Adrenal gland (tissue), 12 donors: ENCODE measurements around the gene S100A7A. TPM values are rescaled to one million over a fixed set of nuclear protein-coding genes. Genes with fewer than 3 reads are reported as not detected.

Experiments
- DNase-seq, 7 donors: peaks; one replicate each; pipeline ENCODE4 v3.0.0-alpha.2; 2019 to 2020
- H3K27ac ChIP-seq, 5 donors: fragments of 200-600 bp; sonication (generic) in 4 of 5; 1 replicate in 3 of 5; 2 replicates in 2 of 5; pipeline versions ENCODE4 v1.5.1 to v1.8.0; 2016 to 2020; ENCODE audit warnings: mild to moderate bottlenecking in 1 of 5
- H3K27me3 ChIP-seq: fragments of 200-600 bp; 2 replicates; pipeline ENCODE4 v1.8.0; 2021
- H3K36me3 ChIP-seq, 2 donors: fragments of 200-600 bp; replicated peaks in 1 of 2; 1 replicate in 1 of 2; 2 replicates in 1 of 2; pipeline versions ENCODE4 v1.5.1 to v1.8.0; 2018 to 2022
- H3K4me1 ChIP-seq, 2 donors: fragments of 200-600 bp; replicated peaks in 1 of 2; 1 replicate in 1 of 2; 2 replicates in 1 of 2; pipeline versions ENCODE4 v1.5.1 to v1.8.0; 2018 to 2021
- H3K4me3 ChIP-seq, 4 donors: fragments of 200-600 bp; sonication (generic) in 3 of 4; one replicate each; pipeline ENCODE4 v1.5.1; 2016 to 2018
- H3K9me3 ChIP-seq, 3 donors: fragments of 200-600 bp; sonication (generic) in 1 of 3; replicated peaks in 1 of 3; 1 replicate in 2 of 3; 2 replicates in 1 of 3; pipeline versions ENCODE4 v1.5.1 to v1.8.0; 2016 to 2021
- CTCF ChIP-seq, 6 experiments: fragments of 450-650 bp in 4 of 6; fragments of 200-600 bp in 2 of 6; sonication (generic) in 1 of 6; IDR thresholded peaks; 1 replicate in 5 of 6; 2 replicates in 1 of 6; pipeline versions ENCODE4 v1.5.1 to v1.8.0; 2016 to 2021; ENCODE audit warnings: antibody characterized with exemption in 6 of 6, mild to moderate bottlenecking in 2 of 6, moderate library complexity in 1 of 6
- POLR2A ChIP-seq, 2 donors: fragments of 450-650 bp; IDR thresholded peaks; one replicate each; pipeline ENCODE4 v1.6.1; 2017; ENCODE audit warnings: antibody characterized with exemption in 2 of 2, mild to moderate bottlenecking in 2 of 2, moderate library complexity in 1 of 2
- WGBS, 4 donors: extraction: QIAGEN DNeasy Blood & Tissue Kit in 2 of 4; methylation state at CpG; one replicate each; pipeline versions ENCODE4 v1.1.5 to v1.1.7; 2013 to 2017; 5-methylcytosine and 5-hydroxymethylcytosine counted together
- intact Hi-C, 2 donors: fragments of 100-400 bp; cut with DNase I; formaldehyde crosslinking; loops; one replicate each; pipeline versions ENCODE4 v1.14.1 to v1.15.0; 2022 to 2023
- polyA plus RNA-seq, 3 donors: library from polyadenylated mRNA; stranded (reverse); fragments of 200-250 nt in 2 of 3; fragments of 350-450 nt in 1 of 3; fragmentation: Illumina TruSeq in 1 of 3; extraction: RNeasy Lipid Tissue Mini Kit (QIAGEN cat#74804) in 1 of 3; gene quantifications; one replicate each; pipeline ENCODE4 v1.2.3, GENCODE V29; 2013 to 2014
- total RNA-seq, 9 donors: library from RNA; depleted of rRNA in 4 of 9; stranded (reverse); fragments of >200 nt in 4 of 9; fragments of 120-200 nt in 1 of 9; fragmentation: NEBNext Ultra II Directional in 1 of 9; extraction: Animal tissue kit (Norgen Biotek cat#: 25700) in 1 of 9; gene quantifications; one replicate each; pipeline versions ENCODE4 v1.1.0 to v1.2.4, GENCODE V29; 2013 to 2023
- donor health status: healthy with polysubstance abuse.
- donor health status: Bipolar disorder and iron deficiency.
- donor health status: DM: yes; HTN: yes; CAD: no.
- donor health status: DM: no; HTN: no; CAD: no.
- donor health status: DM: no; HTN: no; CAD: no.
- donor health status: DM: yes; HTN: yes; CAD: no.

S100A7A gene
- total and polyA plus RNA-seq, 12 donors: not detected

GRCh38 chr1:153397051-153397923 is 19.0 kb upstream of the S100A7A start:
- Histone ChIP-seq H3K4me1 (no peaks in the 10 kb centered on the region), H3K27me3 (no peaks in the 10 kb centered on the region), H3K36me3 (no peaks in the 10 kb centered on the region), H3K27ac (no peak overlapping the region), H3K4me3 (no peak overlapping the region), H3K9me3 (no peaks in the 10 kb centered on the region)
- TF ChIP-seq CTCF (IDR thresholded peaks at IDR 0.05) (no peak), POLR2A (IDR thresholded peaks at IDR 0.05) (no peak)
- no peak for DNase-seq
- 80 to 87% (median 86%) methylated on average over 13 to 19 of the region's 19 CpGs for WGBS, 4 donors
- intact Hi-C loops: no loop called here

GRCh38 chr1:153397924-153398651 is 18.2 kb upstream of the S100A7A start:
- intact Hi-C loops: no loop called here
- H3K4me3 ChIP-seq: no peak overlapping the region

GRCh38 chr1:153399401-153400055 is 16.8 kb upstream of the S100A7A start:
- WGBS, 4 donors: 82 to 95% (median 84%) methylated on average over 7 of the region's 7 CpGs
- no peak overlapping the region for H3K4me3 ChIP-seq
- no peaks in the 10 kb centered on the region for H3K36me3 ChIP-seq
- H3K4me1 ChIP-seq: no peaks in the 10 kb centered on the region
- intact Hi-C loops: no loop called here
- TF ChIP-seq POLR2A (IDR thresholded peaks at IDR 0.05): no peak
- no peak for TF ChIP-seq CTCF (IDR thresholded peaks at IDR 0.05)
- H3K27me3 ChIP-seq: no peaks in the 10 kb centered on the region
- no peaks in the 10 kb centered on the region for H3K9me3 ChIP-seq
- DNase-seq: no peak
- H3K27ac ChIP-seq: no peak overlapping the region

More at GRCh38 chr1:153397924-153398651, 18.2 kb upstream of the S100A7A start:
- Histone ChIP-seq H3K36me3 (no peaks in the 10 kb centered on the region), H3K27me3 (no peaks in the 10 kb centered on the region), H3K4me1 (no peaks in the 10 kb centered on the region), H3K27ac (no peak overlapping the region), H3K9me3 (no peaks in the 10 kb centered on the region)
- 64 to 81% (median 75%) methylated on average over 3 to 6 of the region's 6 CpGs for WGBS, 4 donors
- DNase-seq: no peak
- TF ChIP-seq POLR2A (IDR thresholded peaks at IDR 0.05): no peak

GRCh38 chr1:153400244-153400643 is 16.1 kb upstream of the S100A7A start:
- no peak overlapping the region for H3K4me3 ChIP-seq
- intact Hi-C loops: no loop called here
- no peaks in the 10 kb centered on the region for H3K36me3 ChIP-seq
- no peaks in the 10 kb centered on the region for H3K4me1 ChIP-seq
- DNase-seq: no peak
- H3K9me3 ChIP-seq: no peaks in the 10 kb centered on the region
- WGBS, 4 donors: 57 to 79% (median 71%) methylated on average over 3 to 5 of the region's 5 CpGs
- H3K27ac ChIP-seq: no peak overlapping the region
- no peaks in the 10 kb centered on the region for H3K27me3 ChIP-seq
- TF ChIP-seq POLR2A (IDR thresholded peaks at IDR 0.05) (no peak), CTCF (IDR thresholded peaks at IDR 0.05) (no peak)
